NCI-H2227 (cell line): ENCODE measurements around the gene ZNF850.
"Not testable (repeated sequence)": the region's sequence is repeated elsewhere in the genome, so short reads cannot be mapped to it uniquely, and the experiment has no call there.

Experiments
- DNase-seq: peaks from one replicate; lab custom pipeline; 2025; ENCODE audit not compliant: unreplicated experiment; lab: John Stamatoyannopoulos, UW

ZNF850 gene

DNA sequence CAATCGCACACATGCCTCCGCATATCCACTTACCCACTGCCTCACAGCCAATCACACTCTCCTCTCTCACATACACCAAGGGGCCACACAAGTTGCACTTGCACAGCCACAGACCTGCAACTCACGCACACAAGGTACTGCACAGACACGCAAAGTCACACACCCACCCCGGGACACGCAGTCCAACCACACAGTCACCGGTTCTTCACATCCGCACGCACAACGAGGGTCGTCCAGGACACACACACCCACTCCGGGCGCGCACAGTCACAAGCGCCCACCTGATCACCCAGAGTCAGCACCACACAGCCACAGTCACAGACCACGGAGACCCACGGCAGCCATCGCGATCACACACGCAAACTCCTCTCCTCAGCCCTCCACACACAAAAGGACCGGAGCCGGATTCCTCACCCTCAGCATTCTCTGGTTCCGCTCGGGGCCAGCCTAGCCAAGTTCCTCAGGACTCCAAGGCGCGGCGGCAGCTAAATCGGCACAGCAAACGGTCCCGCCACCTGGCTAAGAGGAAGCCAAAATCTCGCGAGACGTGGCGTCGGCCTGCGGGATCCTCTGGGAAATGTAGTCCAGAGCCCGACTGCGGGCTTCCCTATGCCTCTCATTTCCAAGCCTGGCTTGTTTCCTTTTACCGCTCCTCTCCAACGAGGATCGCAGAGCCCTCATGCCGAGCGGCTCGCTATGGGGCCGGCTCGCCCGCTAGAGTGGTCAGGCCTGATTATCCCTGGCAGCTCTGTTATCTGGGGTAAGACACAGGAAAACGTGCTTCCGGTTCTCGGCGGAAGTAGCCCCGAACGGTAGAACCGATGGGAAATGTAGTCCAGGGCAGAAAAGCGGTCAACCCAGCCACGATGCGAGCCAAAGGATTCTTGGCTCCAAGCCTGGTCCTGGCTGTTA lies at the start of gene ZNF850:
Gene ZNF850, minus strand, starts transcription at position 497 of the 912 bp plus-strand sequence. CDS start 10,201 bp downstream, outside the sequence.
- peak; percentile 92 for DNase-seq

DNA sequence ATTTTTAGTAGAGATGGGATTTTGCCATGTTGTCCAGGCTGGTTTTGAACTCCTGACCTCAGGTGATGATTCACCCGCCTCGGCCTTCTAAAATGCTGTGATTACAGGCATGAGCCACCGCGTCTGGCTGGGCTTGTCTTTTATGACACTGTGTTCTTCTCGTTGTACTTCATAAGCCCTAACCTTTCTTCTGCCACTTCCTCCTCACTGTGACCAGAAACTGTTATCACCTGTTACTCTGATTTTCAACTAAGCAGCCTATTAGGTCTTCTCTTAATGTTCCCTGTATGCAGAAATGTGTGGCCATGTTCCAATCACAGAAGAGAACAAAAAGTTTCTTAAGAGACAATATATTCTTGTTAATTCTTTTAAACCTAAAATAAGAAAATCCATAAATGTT lies 49.2 kb upstream of the ZNF850 start:
- no peak for DNase-seq

DNA sequence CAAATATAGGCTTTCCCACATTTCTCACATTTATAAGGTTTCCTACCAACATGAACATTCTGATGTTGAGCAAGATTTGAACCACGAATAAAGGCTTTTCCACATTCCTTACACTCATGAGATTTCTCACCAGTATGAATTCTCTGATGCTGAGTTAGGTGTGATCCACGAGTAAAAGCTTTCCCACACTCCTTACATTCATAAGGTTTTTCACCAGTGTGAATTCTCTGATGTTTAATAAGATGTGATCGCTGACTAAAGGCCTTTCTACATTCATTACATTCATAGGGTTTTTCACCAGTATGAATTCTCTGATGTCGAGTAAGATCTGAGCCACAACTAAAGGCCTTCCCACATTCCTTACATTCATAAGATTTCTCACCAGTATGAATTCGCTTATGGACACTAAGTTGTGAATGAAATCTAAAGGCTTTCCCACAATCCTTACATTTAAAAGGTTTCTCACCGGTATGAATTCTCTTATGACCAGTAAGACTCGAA lies 46.6 kb upstream of the ZNF850 start:
- no peak for DNase-seq

DNA sequence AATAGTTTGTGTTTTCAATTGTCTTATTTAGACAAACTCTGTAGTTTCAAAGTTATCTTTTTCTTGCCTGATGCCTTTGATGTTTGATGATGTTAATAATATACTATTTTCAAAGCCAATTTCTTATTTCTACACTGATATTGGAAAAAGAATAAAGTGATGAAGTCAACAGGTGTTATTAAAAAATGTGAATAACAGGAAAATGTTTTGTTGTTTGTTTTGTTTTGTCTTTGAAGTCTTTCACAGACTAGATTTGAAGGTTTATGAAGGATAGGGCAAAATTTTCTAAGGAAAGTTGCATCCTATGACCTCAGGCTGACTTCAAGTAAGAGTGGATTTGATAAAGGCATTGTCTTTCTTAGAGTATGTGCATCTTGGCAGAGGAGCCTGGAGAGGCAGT lies 34.4 kb upstream of the ZNF850 start:
- DNase-seq, result no peak

DNA sequence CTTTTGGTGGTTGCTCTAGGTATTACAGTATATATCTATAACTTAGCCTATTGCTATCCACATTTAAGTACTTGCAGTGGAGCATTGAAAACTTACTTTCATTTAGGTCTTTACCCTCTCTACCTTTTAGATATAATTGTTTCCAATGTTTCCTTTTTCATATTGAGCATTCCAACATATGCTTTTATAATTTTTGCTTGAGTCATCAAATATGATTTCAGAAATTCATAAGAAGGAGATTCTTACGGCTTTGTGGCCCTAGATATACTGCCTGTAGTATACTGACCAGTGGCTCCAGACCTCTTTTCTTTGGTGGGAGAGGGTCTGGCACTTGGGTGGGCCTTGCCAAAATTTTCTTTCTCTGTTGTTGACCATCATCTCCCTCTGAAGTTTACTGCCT lies 32.8 kb upstream of the ZNF850 start:
- no peak for DNase-seq

DNA sequence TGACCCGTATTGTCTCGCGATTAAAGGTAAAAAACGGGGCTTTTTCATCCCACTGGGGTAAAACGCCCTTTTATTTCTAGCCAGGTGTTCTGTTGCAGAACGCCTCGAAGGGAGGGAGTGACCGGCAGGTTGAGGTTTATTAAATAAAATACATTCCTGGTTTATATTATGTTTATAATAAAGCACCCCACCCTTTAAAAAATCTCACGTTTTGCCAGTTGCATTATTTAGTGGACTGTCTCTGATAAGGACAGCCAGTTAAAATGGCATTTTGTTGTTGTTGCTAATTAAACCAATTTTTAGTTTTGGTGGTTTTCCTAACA lies 25.1 kb upstream of the ZNF850 start:
- DNase-seq, result no peak

DNA sequence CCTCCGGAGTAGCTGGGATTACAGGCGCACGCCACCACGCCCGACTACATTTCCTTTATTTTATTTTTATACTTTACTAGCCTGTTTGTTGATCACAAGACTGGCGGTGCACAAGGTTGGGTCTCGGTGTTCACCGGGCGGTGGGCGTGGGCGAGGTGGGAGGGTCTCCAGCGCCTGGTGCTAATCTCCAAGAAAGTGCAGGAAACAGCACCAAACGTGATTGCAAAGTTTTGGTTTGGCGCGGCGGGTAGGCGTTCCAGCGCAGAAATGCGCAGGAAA lies 24.0 kb upstream of the ZNF850 start:
- DNase-seq, result no peak

DNA sequence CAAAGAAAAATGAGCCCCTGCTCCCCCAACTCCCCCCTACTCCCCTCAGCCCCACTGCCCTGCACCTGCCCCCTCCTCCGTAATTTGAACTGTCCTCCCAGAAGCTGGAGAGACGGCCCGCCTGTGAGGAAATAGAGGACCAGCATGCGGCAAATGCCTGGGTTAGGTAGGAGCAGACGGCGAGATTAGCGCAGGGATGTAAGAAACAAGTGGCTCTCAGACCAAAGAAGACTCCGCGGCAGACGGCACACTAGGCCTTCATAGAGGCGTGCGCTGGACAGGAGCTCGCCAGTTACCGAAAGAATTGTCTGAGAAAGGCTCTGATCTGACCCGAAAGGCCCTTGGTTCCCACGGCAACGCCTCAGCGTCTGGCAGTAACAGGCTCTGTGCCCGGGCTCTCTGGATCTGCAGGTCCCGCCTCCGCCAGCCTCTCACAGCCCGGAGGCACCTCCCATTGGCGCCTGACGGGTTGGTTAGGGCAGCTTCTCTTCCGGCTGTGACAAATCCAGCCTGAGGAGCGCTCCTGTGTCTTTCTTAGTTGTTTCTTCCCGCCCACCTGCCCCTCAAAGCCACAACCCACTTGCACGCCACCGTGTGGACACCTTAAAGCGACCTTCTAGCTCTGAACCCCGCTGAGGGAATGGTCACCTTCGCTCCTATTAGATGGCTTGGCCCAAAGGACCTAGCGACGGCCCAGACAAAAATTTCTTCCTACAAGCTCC lies 19.0 kb upstream of the ZNF850 start:
- DNase-seq, result not testable (repeated sequence)

DNA sequence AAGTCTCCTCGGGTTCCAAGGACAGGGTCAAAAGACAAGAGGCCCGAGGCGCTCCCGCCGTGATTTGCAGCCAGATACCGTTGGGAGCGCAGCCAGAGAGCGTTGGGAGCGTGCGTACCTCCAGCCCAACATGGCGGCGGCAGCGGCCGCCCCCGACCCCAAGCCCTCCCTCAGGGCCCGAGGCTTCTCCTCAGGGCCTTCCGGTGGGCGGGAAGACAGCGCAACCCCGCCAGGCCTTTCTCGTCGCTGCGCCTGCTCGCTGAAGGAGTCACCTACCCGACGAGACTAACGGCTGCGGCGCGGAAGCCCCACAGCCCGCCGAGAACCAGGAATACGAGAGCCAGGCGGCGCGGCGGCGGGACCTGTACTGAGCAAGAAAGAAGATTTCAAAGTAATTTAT lies 3.2 kb upstream of the ZNF850 start:
- no peak for DNase-seq

DNA sequence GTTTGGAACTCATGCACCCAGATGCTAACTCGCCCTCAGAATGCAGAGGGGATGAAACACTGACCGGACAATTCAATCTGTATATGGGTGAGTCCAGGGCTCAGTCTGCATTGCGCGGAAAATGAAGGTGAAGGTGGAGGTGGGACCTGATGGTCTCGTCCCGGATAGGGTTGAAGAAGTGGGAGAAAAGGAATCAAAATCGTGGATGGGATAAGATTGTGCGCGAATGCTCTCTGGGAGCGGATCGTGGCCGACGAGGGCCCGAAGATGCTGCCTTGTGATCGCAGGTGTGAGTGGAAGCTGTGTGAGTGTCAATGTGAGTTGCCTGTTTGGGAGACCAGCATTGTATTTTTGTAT lies 594 bp upstream of the ZNF850 start:
- DNase-seq, result no peak

DNA sequence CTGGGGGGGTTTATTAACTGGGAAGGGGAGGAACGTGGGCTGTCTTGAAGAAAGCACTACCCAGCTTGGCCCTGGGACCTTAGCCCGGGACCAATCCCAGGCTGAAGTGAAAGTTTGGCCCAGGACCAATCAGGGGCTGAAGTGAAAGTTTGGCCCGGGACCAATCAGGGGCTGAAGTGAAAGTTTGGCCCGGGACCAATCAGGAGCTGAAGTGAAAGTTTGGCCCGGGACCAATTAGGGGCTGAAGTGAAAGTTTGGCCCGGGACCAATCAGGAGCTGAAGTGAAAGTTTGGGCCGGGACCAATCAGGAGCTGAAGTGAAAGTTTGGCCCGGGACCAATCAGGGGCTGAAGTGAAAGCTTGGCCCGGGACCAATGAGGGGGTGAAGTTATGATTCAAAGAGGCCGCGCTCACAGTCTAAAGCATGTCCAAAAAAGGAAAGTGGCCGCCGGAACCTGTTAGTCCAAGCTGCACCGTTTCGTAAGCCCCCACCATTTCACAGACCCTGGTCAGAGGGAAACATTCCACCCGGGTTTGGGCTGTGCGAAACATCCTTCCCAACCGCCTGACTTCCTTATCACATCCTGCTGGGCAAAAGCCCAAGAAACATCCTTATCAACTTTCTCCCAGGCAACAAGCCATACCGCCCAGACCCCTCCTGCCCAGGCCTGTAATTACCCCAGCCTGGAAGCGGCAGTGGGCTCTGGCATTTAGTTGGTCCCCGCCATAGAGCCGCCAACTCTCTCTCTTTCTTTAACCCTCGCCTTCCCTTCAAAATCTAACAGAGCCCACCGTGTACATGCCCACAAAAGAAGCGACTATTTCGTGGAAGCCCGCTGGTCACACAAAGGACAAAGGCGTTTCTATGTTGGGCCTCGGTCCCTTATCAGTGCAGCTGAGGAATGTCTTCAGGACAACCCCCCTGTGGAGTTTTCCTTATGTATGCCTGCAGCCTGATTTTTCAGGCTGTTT lies 1.1 kb downstream of the ZNF850 start:
- no peak for DNase-seq

DNA sequence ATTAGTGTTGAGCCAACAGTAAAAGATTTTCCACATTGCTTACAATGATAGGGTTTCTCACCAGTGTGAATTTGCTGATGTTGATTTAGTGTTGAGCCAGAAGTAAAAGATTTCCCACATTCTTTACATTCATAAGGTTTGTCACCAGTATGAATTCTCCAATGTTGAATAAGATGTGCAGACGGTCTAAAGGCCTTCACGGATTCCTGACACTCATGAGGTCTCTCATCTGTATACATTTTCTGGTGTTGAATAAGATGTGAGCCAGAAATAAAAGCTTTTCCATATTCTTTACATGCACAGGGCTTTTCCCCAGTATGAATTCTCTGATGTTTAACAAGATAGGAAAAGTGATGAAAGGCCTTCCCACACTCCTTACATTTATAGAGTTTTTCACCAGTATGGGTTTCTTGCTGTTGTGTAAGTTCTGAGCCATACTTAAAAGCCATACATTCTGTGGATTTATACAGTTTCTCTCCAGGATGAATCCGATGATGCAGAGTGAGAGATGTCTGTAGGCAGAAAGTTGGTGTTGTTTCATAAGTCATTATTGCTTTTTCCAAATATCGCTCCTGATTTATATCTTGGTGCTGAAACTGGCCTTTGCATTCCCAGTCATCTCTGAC lies 22.4 kb downstream of the ZNF850 start:
- DNase-seq, result no peak

DNA sequence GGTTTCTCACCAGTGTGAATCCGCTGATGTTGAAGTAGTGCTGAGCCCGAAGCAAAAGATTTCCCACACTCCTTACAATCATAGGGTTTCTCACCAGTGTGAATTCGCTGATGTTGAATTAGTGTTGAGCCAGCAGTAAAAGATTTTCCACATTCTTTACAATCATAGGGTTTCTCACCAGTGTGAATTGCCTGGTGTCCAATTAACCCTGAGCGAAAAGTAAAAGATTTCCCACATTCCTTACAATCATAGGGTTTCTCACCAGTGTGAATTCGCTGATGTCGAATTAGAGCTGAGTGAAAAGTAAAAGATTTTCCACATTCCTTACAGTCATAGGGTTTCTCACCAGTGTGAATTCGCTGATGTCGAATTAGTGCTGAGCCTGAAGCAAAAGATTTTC lies 23.0 kb downstream of the ZNF850 start:
- not testable (repeated sequence) for DNase-seq

DNA sequence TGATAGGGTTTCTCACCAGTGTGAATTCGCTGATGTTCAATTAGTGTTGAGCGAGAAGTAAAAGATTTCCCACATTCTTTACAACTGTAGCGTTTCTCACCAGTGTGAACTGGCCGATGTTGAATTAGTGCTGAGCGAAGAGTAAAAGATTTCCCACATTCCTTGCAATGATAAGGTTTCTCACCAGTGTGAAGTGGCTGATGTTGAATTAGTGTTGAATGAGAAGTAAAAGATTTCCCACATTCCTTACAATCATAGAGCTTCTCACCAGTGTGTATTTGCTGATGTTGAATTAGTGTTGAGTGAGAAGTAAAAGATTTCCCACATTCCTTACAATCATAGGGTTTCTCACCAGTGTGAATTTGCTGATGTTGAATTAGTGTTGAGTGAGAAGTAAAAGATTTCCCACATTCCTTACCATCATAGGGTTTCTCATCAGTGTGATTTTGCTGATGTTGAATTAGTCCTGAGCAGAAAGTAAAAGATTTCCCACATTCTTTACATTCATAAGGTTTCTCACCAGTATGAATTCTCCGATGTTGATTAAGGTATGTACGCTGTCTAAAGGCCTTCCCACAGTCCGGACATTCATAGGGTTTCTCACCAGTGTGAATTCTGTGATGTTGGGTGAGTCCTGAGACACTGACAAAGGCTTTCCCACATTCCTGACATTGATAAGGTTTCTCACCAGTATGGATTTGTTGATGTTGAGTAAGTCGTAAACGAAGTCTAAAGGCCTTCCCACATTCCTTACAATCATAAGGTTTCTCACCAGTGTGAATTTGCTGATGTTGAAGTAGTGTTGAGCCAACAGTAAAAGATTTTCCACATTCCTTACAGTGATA lies 24.0 kb downstream of the ZNF850 start:
- DNase-seq, result no peak

DNA sequence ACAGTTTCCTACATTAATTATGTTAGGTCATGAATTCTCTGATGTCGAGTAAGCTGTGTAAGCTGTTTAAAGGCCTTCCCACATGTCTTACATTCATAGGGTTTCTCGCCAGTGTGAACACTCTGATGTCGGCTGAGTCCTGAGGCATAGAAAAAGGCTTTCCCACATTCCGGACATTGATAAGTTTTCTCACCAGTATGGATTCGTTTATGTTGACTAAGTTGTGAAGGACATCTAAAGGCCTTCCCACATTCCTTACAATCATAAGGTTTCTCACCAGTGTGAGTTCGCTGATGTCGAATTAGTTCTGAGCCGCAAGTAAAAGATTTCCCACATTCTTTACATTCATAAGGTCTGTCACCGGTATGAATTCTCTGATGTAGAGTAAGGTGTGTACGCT lies 24.9 kb downstream of the ZNF850 start:
- DNase-seq, result no peak

DNA sequence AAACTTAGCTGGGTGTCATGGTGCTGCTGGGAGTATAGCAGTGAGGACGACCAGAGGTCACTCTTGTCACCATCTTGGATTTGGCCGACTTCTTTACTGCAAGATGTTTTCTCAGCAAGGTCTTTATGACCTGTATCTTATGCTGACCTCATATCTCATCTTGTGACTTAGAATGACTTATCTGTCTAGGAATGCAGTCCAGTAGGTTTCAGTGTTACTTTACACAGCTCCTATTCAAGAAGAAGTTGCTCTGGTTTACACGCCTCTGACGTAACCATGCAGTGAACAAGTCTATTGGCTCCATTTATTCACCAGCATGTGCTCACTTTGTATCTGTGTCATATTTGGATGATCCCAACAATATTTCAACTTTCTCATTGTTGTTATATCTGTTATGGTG lies 26.7 kb downstream of the ZNF850 start:
- DNase-seq, result no peak

DNA sequence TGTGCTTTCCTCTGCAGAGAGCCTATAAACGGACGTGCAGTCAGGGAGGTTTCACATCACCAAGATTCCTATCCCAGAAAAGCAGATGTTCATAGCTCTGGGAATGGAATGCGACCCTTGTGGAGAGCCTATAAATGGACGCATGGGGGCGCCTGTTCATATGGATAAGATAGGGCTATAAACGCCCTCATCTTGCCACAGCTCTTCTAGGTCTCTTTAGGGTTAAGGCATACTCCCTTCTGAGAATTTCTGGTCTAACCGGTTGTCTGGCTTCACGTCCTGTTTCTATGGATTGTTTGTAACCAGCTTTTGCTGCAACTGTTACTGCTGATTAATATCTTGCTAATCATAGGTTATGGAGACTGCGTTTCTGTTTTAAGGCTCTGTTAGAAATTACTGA lies 36.4 kb downstream of the ZNF850 start:
- not testable (repeated sequence) for DNase-seq

DNA sequence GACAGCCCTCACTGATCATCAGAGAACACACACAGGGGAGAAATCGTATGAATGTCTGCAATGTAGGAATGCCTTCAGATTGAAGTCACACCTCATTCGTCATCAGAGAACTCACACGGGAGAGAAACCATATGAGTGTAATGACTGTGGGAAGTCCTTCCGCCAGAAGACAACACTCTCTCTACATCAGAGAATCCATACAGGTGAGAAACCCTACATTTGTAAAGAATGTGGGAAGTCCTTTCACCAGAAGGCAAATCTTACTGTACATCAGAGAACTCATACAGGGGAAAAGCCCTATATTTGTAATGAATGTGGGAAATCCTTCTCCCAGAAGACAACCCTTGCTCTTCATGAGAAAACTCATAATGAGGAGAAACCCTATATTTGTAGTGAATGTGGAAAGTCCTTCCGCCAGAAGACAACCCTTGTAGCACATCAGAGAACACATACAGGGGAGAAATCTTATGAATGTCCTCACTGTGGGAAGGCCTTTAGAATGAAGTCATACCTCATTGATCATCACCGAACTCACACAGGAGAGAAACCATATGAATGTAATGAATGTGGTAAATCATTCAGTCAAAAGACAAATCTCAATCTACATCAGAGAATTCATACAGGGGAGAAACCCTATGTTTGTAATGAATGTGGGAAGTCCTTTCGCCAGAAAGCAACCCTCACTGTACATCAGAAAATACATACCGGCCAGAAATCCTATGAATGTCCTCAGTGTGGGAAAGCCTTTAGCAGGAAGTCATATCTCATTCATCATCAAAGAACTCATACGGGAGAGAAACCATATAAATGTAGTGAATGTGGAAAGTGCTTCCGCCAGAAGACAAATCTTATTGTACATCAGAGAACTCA lies 52.7 kb downstream of the ZNF850 start:
- no peak for DNase-seq

DNA sequence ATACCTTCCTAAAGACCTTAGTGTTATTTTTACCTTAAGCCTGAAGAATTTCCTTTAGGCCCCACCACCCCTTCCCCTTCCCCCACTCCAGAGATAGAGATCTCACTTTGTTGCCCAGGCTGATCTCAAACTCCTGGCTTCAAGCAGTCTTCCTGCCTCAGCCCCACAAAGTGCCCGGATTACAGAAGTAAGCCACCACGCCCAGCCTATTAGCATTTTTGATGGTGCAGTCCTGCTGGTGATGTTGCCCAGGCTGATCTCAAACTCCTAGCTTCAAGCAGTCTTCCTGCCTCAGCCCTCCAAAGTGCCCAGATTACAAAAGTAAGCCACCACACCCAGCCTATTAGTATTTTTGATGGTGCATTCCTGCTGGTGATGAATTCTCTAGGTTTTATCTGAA lies 63.2 kb downstream of the ZNF850 start:
- DNase-seq, result no peak
